HEK293T (cell line): ENCODE data around the gene GLRX2.
A peak's percentile ranks its signal among the peaks of the same experiment; 100 is the strongest.

Source experiments
- CTCF ChIA-PET: fragments of 350-600 bp; formaldehyde crosslinking; extraction: SDS; loops from one replicate; lab custom pipeline; 2021; ENCODE audit warnings: antibody characterized with exemption, inconsistent platforms; lab: Yijun Ruan, JAX
- POLR2A ChIA-PET: fragments of 350-600 bp; formaldehyde crosslinking; extraction: SDS; loops from one replicate; lab custom pipeline; 2020; ENCODE audit warnings: antibody characterized with exemption, inconsistent platforms; lab: Yijun Ruan, JAX
- DNase-seq: peaks from one replicate; pipeline ENCODE4 v3.0.0; 2012; ENCODE audit warnings: mixed read lengths; ENCODE audit errors: extremely low spot score
- ARNT ChIP-seq: fragments of 450-650 bp; IDR thresholded peaks from 2 replicates; pipeline ENCODE4 v1.6.1; 2017; ENCODE audit warnings: mild to moderate bottlenecking
- BHLHE40 ChIP-seq: fragments of 450-650 bp; IDR thresholded peaks from 2 replicates; pipeline ENCODE4 v1.6.1; 2016; ENCODE audit warnings: mild to moderate bottlenecking, moderate library complexity, borderline replicate concordance
- CTBP1 ChIP-seq: fragments of 450-650 bp; IDR thresholded peaks from 2 replicates; pipeline ENCODE4 v1.6.1; 2016; ENCODE audit warnings: borderline replicate concordance
- ELF4 ChIP-seq: fragments of 450-650 bp; IDR thresholded peaks from 2 replicates; pipeline ENCODE4 v1.6.1; 2017; ENCODE audit warnings: antibody characterized with exemption
- FOXA1 ChIP-seq: fragments of 450-650 bp; IDR thresholded peaks from 2 replicates; pipeline ENCODE4 v1.6.1; 2016; ENCODE audit warnings: mild to moderate bottlenecking
- FOXK2 ChIP-seq: fragments of 450-650 bp; IDR thresholded peaks from 2 replicates; pipeline ENCODE4 v1.6.1; 2016; ENCODE audit warnings: mild to moderate bottlenecking
- FOXM1 ChIP-seq: fragments of 450-650 bp; IDR thresholded peaks from 2 replicates; pipeline ENCODE4 v1.6.1; 2017; ENCODE audit warnings: mild to moderate bottlenecking, borderline replicate concordance
- HDGF ChIP-seq: fragments of 450-650 bp; IDR thresholded peaks from 2 replicates; pipeline ENCODE4 v1.6.1; 2017; ENCODE audit warnings: antibody characterized with exemption, borderline replicate concordance
- L3MBTL2 ChIP-seq: fragments of 450-650 bp; conservative IDR thresholded peaks from 2 replicates; pipeline ENCODE4 v1.6.1; 2016; ENCODE audit warnings: mild to moderate bottlenecking
- LEF1 ChIP-seq: fragments of 450-650 bp; IDR thresholded peaks from 2 replicates; pipeline ENCODE4 v1.6.1; 2017; ENCODE audit warnings: mild to moderate bottlenecking, borderline replicate concordance
- NFRKB ChIP-seq: fragments of 450-650 bp; IDR thresholded peaks from 2 replicates; pipeline ENCODE4 v1.6.1; 2016; ENCODE audit warnings: mild to moderate bottlenecking, moderate library complexity
- PKNOX1 ChIP-seq: fragments of 450-650 bp; IDR thresholded peaks from 2 replicates; pipeline ENCODE4 v1.6.1; 2016
- SP1 ChIP-seq: fragments of 450-650 bp; IDR thresholded peaks from 2 replicates; pipeline ENCODE4 v1.6.1; 2017
- SUZ12 ChIP-seq: fragments of 450-650 bp; IDR thresholded peaks from 2 replicates; pipeline ENCODE4 v1.6.1; 2016; ENCODE audit warnings: mild to moderate bottlenecking
- TARDBP ChIP-seq: fragments of 450-650 bp; IDR thresholded peaks from 2 replicates; pipeline ENCODE4 v1.6.1; 2016
- ZNF384 ChIP-seq: fragments of 450-650 bp; IDR thresholded peaks from 2 replicates; pipeline ENCODE4 v1.6.1; 2016

GLRX2 gene

DNA sequence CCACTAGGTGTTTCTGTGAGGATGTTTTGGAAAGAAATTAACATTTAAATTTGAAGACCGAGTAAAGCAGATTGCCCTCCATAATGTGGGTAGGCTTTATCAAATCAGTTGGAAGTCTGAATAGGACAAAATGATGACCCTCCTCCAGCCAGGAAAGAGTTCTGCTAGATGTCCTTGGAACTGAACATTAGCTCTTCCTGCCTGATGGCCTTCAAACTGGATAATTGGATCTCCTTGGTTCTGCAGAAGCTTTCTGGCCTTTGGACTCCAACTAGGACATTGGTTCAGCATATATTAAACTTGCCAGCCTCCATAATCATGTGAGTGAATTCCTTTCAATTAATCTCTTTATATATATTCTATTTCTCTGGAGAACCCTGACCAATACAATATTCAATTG, 4.4 kb upstream of the GLRX2 start:
- DNase-seq = no peak
- TF ChIP-seq BHLHE40 (no peak), TARDBP (no peak), ELF4 (no peak), FOXA1 (no peak), NFRKB (no peak), ZNF384 (no peak), ARNT (no peak), PKNOX1 (no peak), FOXM1 (no peak), L3MBTL2 (no peak), FOXK2 (no peak), SUZ12 (no peak), SP1 (no peak), LEF1 (no peak), CTBP1 (no peak), HDGF (no peak)
- POLR2A ChIA-PET = no interaction called here
- CTCF ChIA-PET = no interaction called here

DNA sequence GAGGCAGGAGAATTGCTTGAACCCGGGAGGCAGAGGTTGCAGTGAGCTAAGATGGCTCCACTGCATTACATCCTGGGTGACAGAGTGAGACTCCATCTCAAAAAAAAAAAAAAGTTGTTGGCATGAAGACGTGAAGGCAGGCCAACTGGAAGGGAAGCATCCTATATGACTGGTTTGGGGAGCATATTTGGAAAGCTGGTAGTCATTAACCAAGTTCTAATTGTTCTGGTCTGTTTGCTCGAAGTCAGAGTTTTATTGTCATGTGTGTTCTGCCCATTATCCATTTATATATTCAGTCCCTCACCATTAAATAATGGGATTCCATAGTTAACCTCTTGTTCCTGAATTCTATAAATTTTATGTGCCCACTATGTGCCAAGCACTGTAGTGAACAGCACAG, 3.3 kb upstream of the GLRX2 start:
- ChIA-PET POLR2A (no interaction called here), CTCF (no interaction called here)
- DNase-seq = no peak
- TF ChIP-seq SUZ12 (no peak), CTBP1 (no peak), ELF4 (no peak), HDGF (no peak), ZNF384 (no peak), TARDBP (no peak), ARNT (no peak), NFRKB (no peak), SP1 (no peak), BHLHE40 (no peak), LEF1 (no peak), FOXK2 (no peak), FOXM1 (no peak), L3MBTL2 (no peak), FOXA1 (no peak), PKNOX1 (no peak)

DNA sequence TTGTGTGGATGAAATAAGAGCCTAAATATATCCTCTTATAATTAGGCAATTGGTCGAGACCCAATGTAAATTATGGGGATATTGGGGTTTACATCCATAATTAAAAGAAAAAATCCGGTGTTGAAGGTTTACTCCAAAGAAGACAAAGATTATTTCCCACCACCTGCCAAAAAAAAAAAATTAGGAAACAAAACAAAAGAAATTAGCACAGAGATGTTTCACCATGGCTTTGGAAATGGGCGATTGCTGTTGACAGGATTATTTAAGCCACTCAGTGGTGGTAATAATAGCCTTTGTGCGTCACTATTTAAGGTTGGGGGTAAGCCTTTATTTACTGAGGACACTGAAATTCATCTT, 585 bp upstream of the GLRX2 start:
- POLR2A ChIA-PET = interaction anchor here (0.9 to 2.8 kb wide), 11 partner anchors 8 to 60 kb away, joined by 3 to 40 read pairs (median 7); partner anchors contain the start of genes CDC73, RO60 and UCHL5
- TF ChIP-seq FOXM1 (no peak), ZNF384 (0 out of 2 replicates have a peak, but pooled peaks have one; percentile 10), NFRKB (no peak)
- CTCF ChIA-PET = no interaction called here
- no peak for DNase-seq

DNA sequence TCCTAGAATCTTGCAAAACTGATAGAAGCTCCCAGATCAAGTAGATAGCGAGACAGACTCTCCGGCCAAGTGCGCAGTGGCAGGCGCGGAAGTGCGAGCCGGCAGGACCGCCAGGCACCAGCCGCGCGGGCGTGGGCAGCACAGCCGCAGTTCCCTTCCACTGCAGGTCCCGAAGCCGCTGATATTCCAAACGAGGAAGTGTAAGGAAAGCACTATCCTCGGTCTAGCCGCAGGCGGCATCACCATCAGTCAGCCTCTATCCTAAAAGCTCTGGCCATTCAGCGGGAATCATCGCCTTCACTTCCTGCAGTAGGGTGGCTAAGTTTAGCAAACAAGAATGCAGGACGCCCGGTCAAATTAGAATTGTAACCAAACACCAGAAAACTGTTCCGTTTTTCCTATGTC, 710 bp downstream of the GLRX2 start:
- POLR2A ChIA-PET = interaction anchor here (0.8 to 2.8 kb wide), 8 partner anchors 11 to 47 kb away, joined by 3 to 40 read pairs (median 8); partner anchors contain the start of genes CDC73, RO60 and UCHL5
- CTCF ChIA-PET = interaction anchor here (0.7 to 1.3 kb wide), 3 partner anchors 18 to 46 kb away, joined by 3 to 8 read pairs (median 3); no protein-coding TSS in a partner anchor
- TF ChIP-seq ARNT = no peak
- no peak for TF ChIP-seq NFRKB
- TF ChIP-seq HDGF = no peak
- TF ChIP-seq ZNF384 = no peak
- no peak for TF ChIP-seq CTBP1
- no peak for TF ChIP-seq L3MBTL2
- peak; percentile 55 for DNase-seq

DNA sequence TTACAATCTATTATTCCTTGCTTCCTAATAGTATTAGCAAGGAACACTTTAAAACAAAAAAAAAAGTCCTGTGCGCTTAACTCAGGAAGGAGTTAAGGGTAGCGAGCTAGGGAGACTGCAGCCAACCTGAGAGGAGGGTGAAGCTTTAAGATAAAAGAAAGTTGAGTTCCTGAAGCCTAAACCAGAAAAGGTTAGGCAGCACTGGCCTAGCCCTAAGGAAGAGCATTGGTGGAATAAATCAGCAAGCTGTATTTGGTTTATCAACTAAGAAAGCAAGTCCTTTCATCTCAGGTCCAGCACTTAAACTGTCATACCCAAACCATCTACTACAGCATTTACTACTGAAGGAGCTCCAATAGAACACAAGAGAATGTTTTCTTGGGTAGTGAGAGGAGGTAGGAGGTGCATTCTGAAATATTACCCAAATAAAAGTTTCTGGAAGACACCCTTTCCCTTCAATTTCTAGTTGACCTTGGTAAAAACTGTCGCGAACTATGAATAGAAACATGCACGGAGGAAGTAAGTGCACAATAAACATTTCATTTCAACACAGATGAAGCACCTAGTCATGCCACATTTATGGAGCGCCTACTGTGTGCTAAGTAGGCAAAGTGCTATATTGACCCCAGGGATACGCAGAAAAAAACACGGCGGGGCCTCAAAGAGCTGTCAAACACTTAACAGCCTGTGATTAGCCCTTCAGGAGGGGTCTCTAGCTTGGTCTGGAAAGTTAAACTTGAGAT, 1.3 kb downstream of the GLRX2 start:
- POLR2A ChIA-PET = interaction anchor here (0.8 to 2.8 kb wide), 8 partner anchors 10 to 46 kb away, joined by 3 to 40 read pairs (median 8); partner anchors contain the start of genes CDC73, RO60 and UCHL5
- DNase-seq = no peak
- CTCF ChIA-PET = interaction anchor here (0.7 to 1.3 kb wide), 3 partner anchors 19 to 46 kb away, joined by 3 to 8 read pairs (median 3); no protein-coding TSS in a partner anchor
- TF ChIP-seq TARDBP = no peak
- no peak for TF ChIP-seq HDGF
- TF ChIP-seq ELF4 = no peak
- TF ChIP-seq SUZ12 = no peak
- no peak for TF ChIP-seq FOXM1
- TF ChIP-seq LEF1 = no peak
- no peak for TF ChIP-seq L3MBTL2
- TF ChIP-seq NFRKB = no peak
- TF ChIP-seq PKNOX1 = no peak
- TF ChIP-seq BHLHE40 = no peak
- no peak for TF ChIP-seq CTBP1
- no peak for TF ChIP-seq SP1
- no peak for TF ChIP-seq FOXA1
- TF ChIP-seq ZNF384 = no peak
- TF ChIP-seq FOXK2 = no peak
- TF ChIP-seq ARNT = no peak

DNA sequence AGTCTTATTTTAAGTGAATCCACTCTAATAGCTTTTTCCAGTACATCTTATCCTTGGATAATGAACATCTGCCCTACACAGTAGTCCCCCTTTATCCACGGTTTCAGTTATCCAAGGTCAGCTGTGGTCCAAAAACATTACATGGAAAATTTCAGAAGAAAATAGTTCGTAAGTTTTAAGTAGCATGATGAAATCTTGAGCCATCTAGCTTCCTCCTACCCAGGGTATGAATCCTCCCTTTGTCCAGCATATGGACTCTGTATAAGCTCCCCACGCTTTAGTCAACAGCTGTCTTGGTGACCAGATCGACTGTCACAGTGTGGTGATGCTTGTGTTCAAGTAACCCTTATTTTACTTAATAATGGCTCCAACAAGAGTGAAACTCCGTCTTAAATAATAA, 2.6 kb downstream of the GLRX2 start:
- POLR2A ChIA-PET = interaction anchor here (1.2 kb wide), 1 partner anchor 19 kb away, joined by 3 read pairs; the partner anchor contains the start of gene CDC73
- TF ChIP-seq NFRKB (no peak), PKNOX1 (no peak), HDGF (no peak), SP1 (no peak)
- CTCF ChIA-PET = no interaction called here
- no peak for DNase-seq
